Mesendoderm (in vitro differentiated cells): ENCODE data around the gene PDP2.

ENCODE experiments used
- DNase-seq: peaks from one replicate; pipeline ENCODE4 v3.0.0; 2013
- H2AK5ac ChIP-seq: 2 replicates; pipeline ENCODE4 v1.6.1; 2013; ENCODE audit warnings: low read length, inconsistent platforms
- H2BK120ac ChIP-seq: 2 replicates; pipeline ENCODE4 v1.6.1; 2013; ENCODE audit warnings: low read depth, mild to moderate bottlenecking, low read length, moderate library complexity, mixed read lengths
- H2BK15ac ChIP-seq: replicated peaks from 2 replicates; pipeline ENCODE4 v1.6.1; 2013; ENCODE audit warnings: low read depth, mild to moderate bottlenecking, moderate library complexity
- H2BK5ac ChIP-seq: 2 replicates; pipeline ENCODE4 v1.6.1; 2013; ENCODE audit warnings: low read length, inconsistent platforms
- H3K18ac ChIP-seq: 2 replicates; pipeline ENCODE4 v1.6.1; 2013; ENCODE audit warnings: mild to moderate bottlenecking, low read length, mixed read lengths
- H3K23ac ChIP-seq: one replicate; pipeline ENCODE4 v1.6.1; 2013; ENCODE audit warnings: low read length
- H3K27ac ChIP-seq: 2 replicates; pipeline ENCODE4 v1.5.1; 2013; ENCODE audit warnings: low read depth, mild to moderate bottlenecking, inconsistent platforms, low read length, moderate library complexity
- H3K27me3 ChIP-seq: 2 replicates; pipeline ENCODE4 v1.6.1; 2013; ENCODE audit warnings: low read length, control low read depth, mild to moderate bottlenecking, inconsistent platforms; ENCODE audit not compliant: insufficient read depth, poor library complexity
- H3K36me3 ChIP-seq: 2 replicates; pipeline ENCODE4 v1.6.1; 2013; ENCODE audit warnings: low read length, inconsistent platforms; ENCODE audit not compliant: control insufficient read depth, insufficient read depth
- H3K4ac ChIP-seq: one replicate; pipeline ENCODE4 v1.6.1; 2013; ENCODE audit warnings: low read depth, mild to moderate bottlenecking, low read length, moderate library complexity
- H3K4me1 ChIP-seq: 2 replicates; pipeline ENCODE4 v1.6.1; 2013; ENCODE audit warnings: low read depth, low read length, inconsistent platforms; ENCODE audit not compliant: control insufficient read depth
- H3K4me2 ChIP-seq: 2 replicates; pipeline ENCODE4 v1.6.1; 2013; ENCODE audit warnings: low read length
- H3K4me3 ChIP-seq: 2 replicates; pipeline ENCODE4 v1.5.1; 2013; ENCODE audit warnings: mild to moderate bottlenecking, low read length
- H3K56ac ChIP-seq: one replicate; pipeline ENCODE4 v1.6.1; 2013; ENCODE audit warnings: low read length
- H3K79me1 ChIP-seq: 2 replicates; pipeline ENCODE4 v1.6.1; 2013; ENCODE audit warnings: low read length, inconsistent platforms
- H3K79me2 ChIP-seq: 2 replicates; pipeline ENCODE4 v1.6.1; 2013; ENCODE audit warnings: mild to moderate bottlenecking, low read length; ENCODE audit not compliant: control insufficient read depth, insufficient read depth
- H3K9ac ChIP-seq: 2 replicates; pipeline ENCODE4 v1.6.1; 2013; ENCODE audit warnings: low read length, inconsistent platforms
- H4K5ac ChIP-seq: one replicate; pipeline ENCODE4 v1.6.1; 2013; ENCODE audit warnings: low read length
- H4K8ac ChIP-seq: one replicate; pipeline ENCODE4 v1.6.1; 2013; ENCODE audit warnings: low read depth, mild to moderate bottlenecking, control low read depth, low read length, moderate library complexity
- WGBS: extraction: QIAGEN DNeasy Blood & Tissue Kit; methylation state at CpG from one replicate; pipeline ENCODE4 v1.1.7; 2013; ENCODE audit warnings: low lambda C conversion rate, missing lambda C conversion rate; ENCODE audit not compliant: insufficient coverage; ENCODE audit errors: extremely low coverage; 5-methylcytosine and 5-hydroxymethylcytosine counted together

Gene PDP2

GRCh38 chr16:66841366-66841765, 38.9 kb upstream of the PDP2 start:
- no peak for DNase-seq
- Histone ChIP-seq H2BK120ac (no peak overlapping the region), H3K9ac (no peak overlapping the region), H3K4me3 (no peak overlapping the region), H3K4me2 (no peak overlapping the region), H2BK5ac (no peak overlapping the region), H3K18ac (no peak overlapping the region), H3K79me1 (no peaks in the 10 kb centered on the region), H3K27ac (no peak overlapping the region), H3K79me2 (no peaks in the 10 kb centered on the region), H3K23ac (no peak overlapping the region), H3K36me3 (no peaks in the 10 kb centered on the region), H3K27me3 (peaks cover 22% of the 10 kb centered on the region), H3K56ac (no peak overlapping the region), H3K4me1 (no peaks in the 10 kb centered on the region), H2BK15ac (no peak overlapping the region), H2AK5ac (no peak overlapping the region), H3K4ac (no peak overlapping the region), H4K5ac (no peak overlapping the region), H4K8ac (no peak overlapping the region)
- WGBS, result no CpG with 5 or more reads among the region's 4 CpGs

- Histone ChIP-seq H3K36me3 (no peaks in the 10 kb centered on the region), H3K4me3 (no peak overlapping the region), H3K27me3 (peaks cover 23% of the 10 kb centered on the region), H3K79me1 (no peaks in the 10 kb centered on the region), H3K4me1 (no peaks in the 10 kb centered on the region), H3K18ac (no peak overlapping the region), H3K4ac (no peak overlapping the region), H3K4me2 (no peak overlapping the region), H3K79me2 (no peaks in the 10 kb centered on the region), H2BK5ac (no peak overlapping the region), H4K5ac (no peak overlapping the region), H2AK5ac (no peak overlapping the region), H3K23ac (no peak overlapping the region), H3K56ac (no peak overlapping the region), H3K9ac (no peak overlapping the region), H2BK120ac (no peak overlapping the region), H2BK15ac (no peak overlapping the region), H3K27ac (no peak overlapping the region), H4K8ac (no peak overlapping the region)
- no CpG with 5 or more reads among the region's 7 CpGs for WGBS
- no peak for DNase-seq
These were observed 37.5 kb upstream of the PDP2 start for GRCh38 chr16:66842765-66843164.

DNA sequence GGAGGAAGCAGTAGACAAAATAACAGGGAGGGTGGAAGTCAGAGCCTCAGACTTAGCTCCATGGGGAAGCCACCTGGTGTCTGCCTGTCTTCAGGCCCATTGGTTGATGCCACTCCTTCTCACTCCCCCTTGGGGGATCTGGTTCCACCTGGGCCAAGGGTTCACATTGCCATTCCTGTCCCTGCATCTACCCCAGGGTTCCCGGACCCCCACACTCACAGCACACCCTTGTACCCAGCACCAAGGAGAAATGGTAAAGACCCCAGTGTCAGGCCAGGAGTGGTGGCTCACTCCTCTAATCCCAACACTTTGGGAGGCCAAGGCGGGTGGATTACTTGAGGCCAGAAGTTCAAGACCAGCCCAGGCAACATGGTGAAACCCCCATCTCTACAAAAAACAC, 37.1 kb upstream of the PDP2 start:
- Histone ChIP-seq H3K18ac (no peak overlapping the region), H3K36me3 (no peaks in the 10 kb centered on the region), H3K4ac (no peak overlapping the region), H2BK5ac (no peak overlapping the region), H3K4me3 (no peak overlapping the region), H3K23ac (no peak overlapping the region), H2AK5ac (no peak overlapping the region), H2BK120ac (no peak overlapping the region), H2BK15ac (no peak overlapping the region), H3K9ac (no peak overlapping the region), H3K4me1 (no peaks in the 10 kb centered on the region), H3K56ac (no peak overlapping the region), H4K8ac (no peak overlapping the region), H3K27me3 (peaks cover 23% of the 10 kb centered on the region), H4K5ac (no peak overlapping the region), H3K27ac (no peak overlapping the region), H3K79me2 (no peaks in the 10 kb centered on the region), H3K79me1 (no peaks in the 10 kb centered on the region), H3K4me2 (no peak overlapping the region)
- WGBS, result no CpG with 5 or more reads among the region's 2 CpGs
- no peak for DNase-seq

GRCh38 chr16:66844009-66844341, 36.3 kb upstream of the PDP2 start:
- Histone ChIP-seq H3K27me3 (peaks cover 23% of the 10 kb centered on the region), H3K56ac (no peak overlapping the region), H3K4ac (no peak overlapping the region), H2BK15ac (no peak overlapping the region), H3K4me1 (no peaks in the 10 kb centered on the region), H3K79me2 (no peaks in the 10 kb centered on the region), H3K79me1 (no peaks in the 10 kb centered on the region), H3K23ac (no peak overlapping the region), H3K27ac (no peak overlapping the region), H3K18ac (no peak overlapping the region), H2BK5ac (no peak overlapping the region), H3K4me3 (no peak overlapping the region), H2BK120ac (no peak overlapping the region), H4K8ac (no peak overlapping the region), H2AK5ac (no peak overlapping the region), H4K5ac (no peak overlapping the region), H3K9ac (no peak overlapping the region), H3K4me2 (no peak overlapping the region), H3K36me3 (no peaks in the 10 kb centered on the region)
- WGBS, result no CpG with 5 or more reads among the region's 14 CpGs
- DNase-seq, result no peak

DNA sequence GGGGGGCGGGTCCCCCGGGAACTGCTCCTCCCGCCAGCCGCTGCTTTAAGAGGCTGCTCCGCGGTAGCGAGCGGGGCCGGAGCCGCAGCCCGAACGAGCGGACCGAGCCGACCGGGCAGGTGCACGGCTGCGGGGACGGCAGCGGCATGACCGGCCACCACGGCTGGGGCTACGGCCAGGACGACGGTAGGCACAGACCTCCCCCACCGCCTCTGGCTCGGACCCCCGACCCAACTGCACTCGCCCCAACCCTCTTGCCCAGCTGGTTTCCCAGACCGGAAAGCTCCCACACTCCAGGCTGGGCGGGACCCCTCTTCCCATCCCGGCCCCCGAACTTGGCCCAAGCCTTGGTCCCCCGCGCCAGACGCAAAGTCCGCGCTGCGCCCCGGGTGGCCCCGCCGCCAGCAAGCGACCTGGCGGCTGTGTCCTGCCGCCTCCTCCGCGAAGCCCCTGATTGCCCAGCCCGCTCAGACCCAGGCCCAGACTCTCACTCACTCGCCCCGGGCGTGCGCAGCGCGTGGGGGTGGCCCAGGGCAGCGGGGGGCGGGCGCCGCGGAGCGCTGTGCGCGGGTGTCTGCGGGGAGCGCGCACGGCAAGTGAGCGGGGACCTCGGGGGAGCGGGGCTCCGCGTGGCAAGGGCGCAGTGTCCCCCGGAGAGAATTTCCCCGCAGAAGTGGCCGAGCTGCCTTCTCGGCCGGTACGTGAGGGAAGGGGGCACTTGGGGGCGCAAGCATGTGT, 35.8 kb upstream of the PDP2 start, which contains the start of gene CA7:
TSS of gene CA7 (plus strand) at position 73 of the 738 bp plus-strand sequence. CDS start at position 147, 74 bp downstream.
- Histone ChIP-seq H3K4me1 (no peaks in the 10 kb centered on the region), H3K18ac (no peak within 1 kb of the TSS), H2AK5ac (no peak within 1 kb of the TSS), H3K56ac (peak within 1 kb of the TSS; percentile 49), H3K27me3 (peaks cover 23% of the 10 kb centered on the region), H3K27ac (no peak within 1 kb of the TSS), H2BK15ac (no peak within 1 kb of the TSS), H3K4ac (no peak within 1 kb of the TSS), H3K23ac (no peak within 1 kb of the TSS), H4K5ac (no peak within 1 kb of the TSS), H2BK5ac (no peak within 1 kb of the TSS), H2BK120ac (no peak within 1 kb of the TSS), H4K8ac (no peak within 1 kb of the TSS), H3K9ac (peak within 1 kb of the TSS; percentile 36), H3K36me3 (no peaks in the 10 kb centered on the region), H3K79me1 (no peaks in the 10 kb centered on the region), H3K4me3 (peak within 1 kb of the TSS; percentile 3), H3K4me2 (peak within 1 kb of the TSS; percentile 49), H3K79me2 (no peaks in the 10 kb centered on the region)
- no CpG with 5 or more reads among the region's 79 CpGs for WGBS
- DNase-seq, result no peak

DNA sequence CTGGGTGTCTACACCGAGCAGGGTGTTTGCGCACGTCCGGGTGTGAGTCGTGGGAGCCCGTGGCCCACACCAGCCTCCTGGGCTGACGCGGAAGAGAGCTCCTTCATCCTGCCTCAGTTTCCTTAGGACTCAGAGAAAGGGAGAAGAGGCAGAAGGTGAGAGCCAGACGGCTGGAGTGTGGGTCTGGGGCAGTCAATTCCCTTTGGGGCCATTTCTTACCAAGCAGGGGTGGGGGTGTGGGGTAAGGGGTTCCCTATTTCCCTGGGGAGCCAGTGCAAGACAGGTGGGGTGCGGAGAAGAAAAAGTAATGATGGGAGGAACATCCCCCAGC, 35.3 kb upstream of the PDP2 start:
- DNase-seq, result no peak
- Histone ChIP-seq H3K36me3 (no peaks in the 10 kb centered on the region), H3K79me1 (no peaks in the 10 kb centered on the region), H3K4ac (no peak overlapping the region), H3K27me3 (peaks cover 23% of the 10 kb centered on the region), H3K4me2 (no peak overlapping the region), H2AK5ac (no peak overlapping the region), H2BK15ac (no peak overlapping the region), H3K18ac (no peak overlapping the region), H4K5ac (no peak overlapping the region), H3K79me2 (no peaks in the 10 kb centered on the region), H3K23ac (no peak overlapping the region), H3K4me3 (no peak overlapping the region), H3K4me1 (no peaks in the 10 kb centered on the region), H3K9ac (peak overlapping the region; percentile 36), H2BK5ac (no peak overlapping the region), H3K56ac (peak overlapping the region; percentile 42), H3K27ac (no peak overlapping the region), H4K8ac (no peak overlapping the region), H2BK120ac (no peak overlapping the region)
- WGBS, result no CpG with 5 or more reads among the region's 10 CpGs
